Measurements from ENCODE around the gene MYO3B.

The MYO3B gene

GRCh38 chr2:170365003-170365402, 187.1 kb downstream of the MYO3B start:
- no peak for TF ChIP-seq CTCF (IDR thresholded peaks at IDR 0.05; ENCODE audit: insufficient read depth, low read depth, low read length, missing control alignments)
- no peak overlapping the region for H3K4me3 ChIP-seq (ENCODE audit: low read depth, low read length)
- no peak for DNase-seq (ENCODE audit: low read depth)

GRCh38 chr2:170365686-170366085, 187.7 kb downstream of the MYO3B start:
- H3K4me3 ChIP-seq (ENCODE audit: low read depth, low read length): no peak overlapping the region

GRCh38 chr2:170368370-170368769, 190.4 kb downstream of the MYO3B start:
- no peak for TF ChIP-seq CTCF (IDR thresholded peaks at IDR 0.05; ENCODE audit: insufficient read depth, low read depth, low read length, missing control alignments)
- H3K4me3 ChIP-seq (ENCODE audit: low read depth, low read length): no peak overlapping the region
- DNase-seq (ENCODE audit: low read depth): no peak

More at GRCh38 chr2:170365686-170366085, 187.7 kb downstream of the MYO3B start:
- TF ChIP-seq CTCF (IDR thresholded peaks at IDR 0.05; ENCODE audit: insufficient read depth, low read depth, low read length, missing control alignments): no peak
- DNase-seq (ENCODE audit: low read depth): no peak

GRCh38 chr2:170369228-170369627, 191.3 kb downstream of the MYO3B start:
- no peak overlapping the region for H3K4me3 ChIP-seq (ENCODE audit: low read depth, low read length)
- no peak for DNase-seq (ENCODE audit: low read depth)
- TF ChIP-seq CTCF (IDR thresholded peaks at IDR 0.05; ENCODE audit: insufficient read depth, low read depth, low read length, missing control alignments): no peak

- TF ChIP-seq CTCF (IDR thresholded peaks at IDR 0.05; ENCODE audit: insufficient read depth, low read depth, low read length, missing control alignments): no peak
- DNase-seq (ENCODE audit: low read depth): no peak
Measured at GRCh38 chr2:170369894-170370293, 191.9 kb downstream of the MYO3B start.

GRCh38 chr2:170371231-170371998, 193.5 kb downstream of the MYO3B start:
- TF ChIP-seq CTCF (IDR thresholded peaks at IDR 0.05; ENCODE audit: insufficient read depth, low read depth, low read length, missing control alignments): no peak
- no peak overlapping the region for H3K4me3 ChIP-seq (ENCODE audit: low read depth, low read length)
- no peak for DNase-seq (ENCODE audit: low read depth)

More at GRCh38 chr2:170369894-170370293, 191.9 kb downstream of the MYO3B start:
- no peak overlapping the region for H3K4me3 ChIP-seq (ENCODE audit: low read depth, low read length)

- no peak for TF ChIP-seq CTCF (IDR thresholded peaks at IDR 0.05; ENCODE audit: insufficient read depth, low read depth, low read length, missing control alignments)
- H3K4me3 ChIP-seq (ENCODE audit: low read depth, low read length): no peak overlapping the region
- DNase-seq (ENCODE audit: low read depth): no peak
Measured at GRCh38 chr2:170375192-170375591, 197.2 kb downstream of the MYO3B start.

All from GM12865 (cell line).